Measurements from ENCODE around the gene BBLN. TPM values are rescaled to one million over a fixed set of nuclear protein-coding genes. Genes with fewer than 3 reads are reported as not detected.

The BBLN gene
- total RNA-seq, 4 donors from 2014 or later: 97.3 to 178 (median 149) TPM

DNA sequence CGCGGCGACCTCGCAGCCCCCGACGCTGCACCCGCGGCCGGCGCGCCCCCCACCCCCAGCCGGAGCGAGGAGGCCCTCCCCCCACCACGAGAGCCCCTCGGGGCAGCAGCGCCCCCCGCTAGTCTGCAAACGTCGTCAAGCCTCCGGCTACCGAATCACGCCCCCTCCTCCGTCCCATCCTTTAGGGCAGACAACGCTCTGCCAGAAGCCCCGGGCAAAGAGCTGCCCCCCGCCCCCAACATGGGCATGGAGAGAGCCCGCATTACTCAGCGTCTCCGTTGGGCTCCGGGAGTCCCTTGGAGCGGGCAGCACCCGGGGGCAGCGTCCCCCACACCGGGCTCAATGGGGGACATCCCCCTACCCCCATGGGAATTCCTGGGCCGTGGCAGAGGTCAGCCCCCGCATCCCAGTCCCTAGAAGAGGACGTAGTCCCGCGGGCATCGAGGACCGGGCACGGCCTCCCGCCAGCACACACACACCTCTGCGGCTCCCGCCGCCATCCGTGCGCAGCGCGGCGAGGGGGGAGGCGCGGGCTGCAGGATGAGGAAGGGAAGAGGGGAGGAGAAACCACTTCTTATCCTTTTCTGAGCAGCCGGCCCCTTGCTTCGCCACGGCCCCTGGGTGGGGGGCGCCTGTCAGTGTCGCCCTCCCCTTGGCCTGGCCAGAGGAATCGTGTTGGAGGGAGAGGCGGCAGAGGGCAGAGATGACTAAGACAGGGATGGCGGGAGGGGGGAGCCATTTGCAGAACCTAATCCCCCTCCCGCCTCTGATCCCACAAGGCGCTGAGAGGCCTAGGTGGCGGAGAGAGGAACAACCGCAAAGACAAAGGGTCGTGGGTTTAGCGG, 43.9 kb downstream of the BBLN start:
- Histone ChIP-seq H3K27ac (peak overlapping the region; percentile 32 to 53 (median 41)), H3K9me3 (no peaks in the 10 kb centered on the region), H3K4me3 (peak overlapping the region; percentile 43 to 74 (median 66)), H3K36me3 (no peaks in the 10 kb centered on the region), H3K4me1 (peaks cover 4 to 15% (median 13%) of the 10 kb centered on the region in 4 donors), H3K27me3 (peaks cover 20% of the 10 kb centered on the region)
- intact Hi-C loops (cut with DNase I; ENCODE audit: low total_unique reads) (no loop called here), in situ Hi-C loops (cut with MboI; ENCODE audit: low pct_ligation_motif_present in 1 of 4, low pct_unique_long_range_greater_than_20kb in 1 of 4, low sequenced_read_pairs in 3 of 4) (no loop called here)
- WGBS, 2 donors (ENCODE audit: low coverage in 1 of 2): 0 to 1% methylated on average over 1 to 56 of the region's 67 CpGs
- no peak for TF ChIP-seq CTCF (IDR thresholded peaks at IDR 0.05)
- peak in 1 of 3 donors; percentile 13 for TF ChIP-seq POLR2AphosphoS5 (IDR thresholded peaks at IDR 0.05)
- DNase-seq: no peak

- in situ Hi-C loops (cut with MboI; ENCODE audit: low pct_ligation_motif_present in 1 of 4, low pct_unique_long_range_greater_than_20kb in 1 of 4, low sequenced_read_pairs in 3 of 4): no loop called here
- TF ChIP-seq POLR2A (IDR thresholded peaks at IDR 0.05) (no peak), EP300 (IDR thresholded peaks at IDR 0.05; ENCODE audit: low read depth) (no peak), POLR2AphosphoS5 (IDR thresholded peaks at IDR 0.05) (no peak), CTCF (IDR thresholded peaks at IDR 0.05) (no peak)
- Histone ChIP-seq H3K27me3 (peaks cover 20% of the 10 kb centered on the region), H3K4me3 (no peak overlapping the region), H3K9me3 (no peaks in the 10 kb centered on the region), H3K4me1 (peaks cover 4 to 15% (median 13%) of the 10 kb centered on the region in 4 donors), H3K27ac (no peak overlapping the region), H3K36me3 (no peaks in the 10 kb centered on the region)
- intact Hi-C loops (cut with DNase I; ENCODE audit: low total_unique reads): no loop called here
- 64% methylated on average over 7 of the region's 7 CpGs; no CpG with 5 or more reads in 1 of the 2 donors for WGBS, 2 donors (ENCODE audit: low coverage in 1 of 2)
- DNase-seq: no peak
Observed at GRCh38 chr9:128204858-128205257, 44.8 kb downstream of the BBLN start.

GRCh38 chr9:128205296-128205944, 45.4 kb downstream of the BBLN start:
- Histone ChIP-seq H3K4me3 (no peak overlapping the region), H3K4me1 (peaks cover 4 to 15% (median 13%) of the 10 kb centered on the region in 4 donors), H3K9me3 (no peaks in the 10 kb centered on the region), H3K27ac (no peak overlapping the region), H3K36me3 (no peaks in the 10 kb centered on the region), H3K27me3 (peaks cover 20% of the 10 kb centered on the region)
- in situ Hi-C loops (cut with MboI; ENCODE audit: low pct_ligation_motif_present in 1 of 4, low pct_unique_long_range_greater_than_20kb in 1 of 4, low sequenced_read_pairs in 3 of 4): no loop called here
- no peak for DNase-seq
- intact Hi-C loops (cut with DNase I; ENCODE audit: low total_unique reads): no loop called here
- TF ChIP-seq EP300 (IDR thresholded peaks at IDR 0.05; ENCODE audit: low read depth) (no peak), POLR2A (IDR thresholded peaks at IDR 0.05) (no peak), POLR2AphosphoS5 (IDR thresholded peaks at IDR 0.05) (no peak), CTCF (IDR thresholded peaks at IDR 0.05) (no peak)
- 67% methylated on average over 16 of the region's 16 CpGs; no CpG with 5 or more reads in 1 of the 2 donors for WGBS, 2 donors (ENCODE audit: low coverage in 1 of 2)

- Histone ChIP-seq H3K4me1 (peaks cover 4 to 20% (median 13%) of the 10 kb centered on the region in 4 donors), H3K36me3 (no peaks in the 10 kb centered on the region), H3K9me3 (no peaks in the 10 kb centered on the region), H3K4me3 (no peak overlapping the region), H3K27me3 (peaks cover 20% of the 10 kb centered on the region), H3K27ac (no peak overlapping the region)
- TF ChIP-seq EP300 (IDR thresholded peaks at IDR 0.05; ENCODE audit: low read depth) (no peak), POLR2A (IDR thresholded peaks at IDR 0.05) (no peak), CTCF (IDR thresholded peaks at IDR 0.05) (no peak), POLR2AphosphoS5 (IDR thresholded peaks at IDR 0.05) (no peak)
- in situ Hi-C loops (cut with MboI; ENCODE audit: low pct_ligation_motif_present in 1 of 4, low pct_unique_long_range_greater_than_20kb in 1 of 4, low sequenced_read_pairs in 3 of 4) (no loop called here), intact Hi-C loops (cut with DNase I; ENCODE audit: low total_unique reads) (no loop called here)
- 65 to 100% methylated on average over 1 to 3 of the region's 3 CpGs for WGBS, 2 donors (ENCODE audit: low coverage in 1 of 2)
- DNase-seq: no peak
Observed at GRCh38 chr9:128206484-128206883, 46.4 kb downstream of the BBLN start.

All from transverse colon (tissue), 4 donors.